Naive thymus-derived CD8-positive, alpha-beta T cell (primary cell): ENCODE data around the gene SLX1B. TPM values are rescaled to one million over a fixed set of nuclear protein-coding genes. Genes with fewer than 3 reads are reported as not detected.
"Not testable (repeated sequence)": the region's sequence is repeated elsewhere in the genome, so short reads cannot be mapped to it uniquely, and the experiment has no call there.

ENCODE experiments used
- ATAC-seq, 2 donors: fragments of 150-1000 bp; cut with Tn5 transposase in 1 of 2; sonication (Bioruptor Pico), chemical (Tn5 transposase) in 1 of 2; 1 replicate in 1 of 2; 2 replicates in 1 of 2; pipeline ENCODE4 v1.10.0; 2021; ENCODE audit warnings: mild to moderate bottlenecking in 2 of 2, moderate library complexity in 2 of 2
- POLR2A ChIA-PET: fragments of 350-600 bp; sonication (Branson Sonifier 250); formaldehyde crosslinking; loops from one replicate; lab custom pipeline; 2021; ENCODE audit warnings: antibody characterized with exemption; lab: Charles Lee
- DNase-seq, 10 donors: peaks; one replicate each; pipeline versions ENCODE4 v3.0.0 to v3.0.0-alpha.2; 2020 to 2022
- H3K27ac Mint-ChIP-seq, 10 donors: one replicate each; pipeline ENCODE4 v1.8.0; 2020 to 2022; ENCODE audit warnings: mild to moderate bottlenecking in 10 of 10, mixed read lengths in 10 of 10, moderate library complexity in 4 of 10, inconsistent platforms in 1 of 10
- H3K27me3 Mint-ChIP-seq, 5 donors: one replicate each; pipeline ENCODE4 v1.8.0; 2021 to 2022; ENCODE audit warnings: mixed read lengths in 5 of 5
- H3K36me3 Mint-ChIP-seq, 3 donors: one replicate each; pipeline ENCODE4 v1.8.0; 2020 to 2022; ENCODE audit warnings: mixed read lengths in 3 of 3, mild to moderate bottlenecking in 2 of 3, inconsistent platforms in 1 of 3
- H3K4me1 Mint-ChIP-seq, 4 donors: one replicate each; pipeline ENCODE4 v1.8.0; 2021 to 2022; ENCODE audit warnings: mixed read lengths in 4 of 4
- H3K4me3 Mint-ChIP-seq, 10 donors: one replicate each; pipeline ENCODE4 v1.8.0; 2020 to 2022; ENCODE audit warnings: mild to moderate bottlenecking in 10 of 10, mixed read lengths in 10 of 10, moderate library complexity in 6 of 10, inconsistent platforms in 1 of 10
- H3K9me3 Mint-ChIP-seq, 9 donors: one replicate each; pipeline ENCODE4 v1.8.0; 2020 to 2022; ENCODE audit warnings: mixed read lengths in 9 of 9, mild to moderate bottlenecking in 3 of 9, inconsistent platforms in 1 of 9, moderate library complexity in 1 of 9
- polyA plus RNA-seq, 3 donors: library from polyadenylated mRNA; unstranded; fragments of 300-500 nt; fragmentation: Illumina TruSeq; gene quantifications; one replicate each; pipeline ENCODE4 v1.2.3, GENCODE V29; 2021
- total RNA-seq, 8 experiments: library from RNA in 2 of 8; stranded (reverse) in 2 of 8; gene quantifications; one replicate each; pipeline ENCODE4 v1.2.3 and lab custom pipeline; 2021 to 2026

Gene SLX1B
- total and polyA plus RNA-seq, 5 experiments from 2014 or later = 3.6 to 47.8 (median 9.4) TPM

DNA sequence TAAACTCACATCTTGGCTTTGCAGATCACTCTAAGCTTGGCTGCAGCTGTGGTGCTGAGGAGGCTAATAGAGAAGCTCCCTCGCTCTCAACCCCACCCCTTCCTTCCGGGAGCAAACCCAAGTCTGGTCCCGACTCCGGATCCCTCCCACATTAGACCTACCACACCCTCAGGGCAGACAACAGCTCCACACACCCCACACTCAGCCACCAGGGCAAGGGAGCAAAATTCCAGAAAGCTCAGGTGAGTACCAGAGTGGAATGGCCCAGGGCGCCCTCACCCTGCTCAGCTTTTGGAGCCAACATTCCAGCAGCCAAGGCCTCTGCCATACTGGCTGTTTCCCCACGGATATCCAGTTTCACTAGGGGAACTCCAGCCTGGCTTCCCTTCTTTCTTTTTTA is 15.3 kb downstream of the SLX1B start:
- H3K36me3 Mint-ChIP-seq, POLR2A ChIA-PET: not testable (repeated sequence)
- peak overlapping the region in 5 of 10 donors; percentile 18 to 81 (median 72) for H3K27ac Mint-ChIP-seq

GRCh38 chr16:29472065-29472464 is 17.7 kb downstream of the SLX1B start:
- H3K27ac Mint-ChIP-seq, H3K27me3 Mint-ChIP-seq, H3K36me3 Mint-ChIP-seq, POLR2A ChIA-PET, H3K4me3 Mint-ChIP-seq, H3K9me3 Mint-ChIP-seq, DNase-seq, H3K4me1 Mint-ChIP-seq: not testable (repeated sequence)
- ATAC-seq = peak; percentile 56 to 89

More for the DNA sequence above, 15.3 kb downstream of the SLX1B start:
- DNase-seq = peak in 6 of 10 donors; percentile 1 to 59 (median 24)
- peak overlapping the region in 6 of 10 donors; percentile 30 to 68 (median 52) for H3K4me3 Mint-ChIP-seq
- peak; percentile 13 to 61 for ATAC-seq
- not testable (repeated sequence) for H3K9me3 Mint-ChIP-seq, H3K4me1 Mint-ChIP-seq, H3K27me3 Mint-ChIP-seq

DNA sequence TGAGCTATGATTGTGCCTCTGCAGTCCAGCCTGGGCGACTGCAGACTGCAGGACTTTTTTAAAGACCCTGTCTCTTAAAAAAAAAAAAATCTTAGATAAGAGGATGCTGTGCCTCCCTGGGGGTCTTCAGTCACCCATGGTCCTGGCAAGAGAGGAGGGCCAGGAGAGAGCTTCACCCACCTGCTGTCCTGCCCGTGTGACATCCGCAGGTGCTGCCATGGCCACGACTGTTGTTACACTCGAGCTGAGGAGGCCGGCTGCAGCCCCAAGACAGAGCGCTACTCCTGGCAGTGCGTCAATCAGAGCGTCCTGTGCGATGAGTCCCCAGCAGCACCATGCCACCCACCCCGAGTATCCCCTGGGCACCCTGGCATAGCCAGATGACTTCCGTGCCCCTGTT is 27.9 kb downstream of the SLX1B start:
- H3K4me1 Mint-ChIP-seq, H3K9me3 Mint-ChIP-seq, H3K27me3 Mint-ChIP-seq, H3K27ac Mint-ChIP-seq, POLR2A ChIA-PET, H3K4me3 Mint-ChIP-seq, ATAC-seq, H3K36me3 Mint-ChIP-seq: not testable (repeated sequence)
- DNase-seq = peak in 2 of 10 donors; percentile 0 to 64

DNA sequence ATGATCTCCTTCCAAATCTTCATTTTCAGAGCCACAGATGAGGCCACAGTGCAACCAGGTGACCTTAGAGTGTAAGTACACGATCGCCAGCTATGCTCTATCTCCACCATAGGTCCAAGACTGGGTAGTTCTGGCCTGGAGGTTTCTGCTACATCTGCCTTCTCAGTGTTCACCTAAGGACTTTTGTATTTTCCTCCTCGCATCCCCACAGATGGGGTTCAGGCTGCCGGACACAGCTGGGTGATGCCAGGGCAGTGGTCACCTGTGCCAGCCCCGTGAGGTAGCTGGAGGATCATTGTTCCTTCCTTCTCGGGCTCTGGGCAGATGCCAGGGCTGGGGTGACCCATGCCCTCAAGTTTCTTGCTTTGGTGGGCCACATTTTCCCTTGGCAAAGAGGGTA is 52.0 kb downstream of the SLX1B start, which contains the start of gene NPIPB12:
TSS of gene NPIPB12 (minus strand) at position 101 of the 400 bp plus-strand sequence.
- H3K4me3 Mint-ChIP-seq, H3K4me1 Mint-ChIP-seq, H3K36me3 Mint-ChIP-seq, POLR2A ChIA-PET, DNase-seq, H3K27ac Mint-ChIP-seq, ATAC-seq, H3K9me3 Mint-ChIP-seq, H3K27me3 Mint-ChIP-seq: not testable (repeated sequence)

Other genes with a start within 250 kb of the SLX1B start
- 1 to 10 TPM; 3.0 to 3.1 TPM for gene NPIPB11, start 47.8 kb upstream of the SLX1B start, total RNA-seq
- gene NPIPB11, start 47.8 kb upstream of the SLX1B start, polyA plus RNA-seq = under 1 TPM; 0.07 to 0.79 (median 0.77) TPM
- 1 to 10 TPM; 7.5 to 9.5 TPM for gene BOLA2, start 182 bp upstream of the SLX1B start, total RNA-seq
- gene BOLA2, start 182 bp upstream of the SLX1B start, polyA plus RNA-seq = 10 to 100 TPM in 2 of 3 donors, 1 to 10 TPM in 1; 8.1 to 34.0 (median 33.3) TPM
- 1 to 10 TPM; 1.8 to 2.0 TPM for gene SULT1A4, start 5.4 kb downstream of the SLX1B start, total RNA-seq
- gene SULT1A4, start 5.4 kb downstream of the SLX1B start, polyA plus RNA-seq = under 1 TPM in 1 of 3 donors, not detected in 2; 0.82 TPM
- gene NPIPB12, start 51.9 kb downstream of the SLX1B start, total RNA-seq = 100 to 1,000 TPM; 139 to 160 TPM
- gene NPIPB12, start 51.9 kb downstream of the SLX1B start, polyA plus RNA-seq = 1 to 10 TPM; 1.9 to 5.0 (median 2.5) TPM
- gene SPN, start 208.7 kb downstream of the SLX1B start, total RNA-seq = 10 to 100 TPM; 91.8 to 98.4 TPM
- 100 to 1,000 TPM in 2 of 3 donors, 10 to 100 TPM in 1; 92.9 to 124 (median 100) TPM for gene SPN, start 208.7 kb downstream of the SLX1B start, polyA plus RNA-seq
- gene QPRT, start 224.6 kb downstream of the SLX1B start, total RNA-seq = under 1 TPM; 0.49 to 0.55 TPM
- under 1 TPM; 0.15 to 0.53 (median 0.48) TPM for gene QPRT, start 224.6 kb downstream of the SLX1B start, polyA plus RNA-seq